Measurements from ENCODE around the gene ARRB1.

DNA sequence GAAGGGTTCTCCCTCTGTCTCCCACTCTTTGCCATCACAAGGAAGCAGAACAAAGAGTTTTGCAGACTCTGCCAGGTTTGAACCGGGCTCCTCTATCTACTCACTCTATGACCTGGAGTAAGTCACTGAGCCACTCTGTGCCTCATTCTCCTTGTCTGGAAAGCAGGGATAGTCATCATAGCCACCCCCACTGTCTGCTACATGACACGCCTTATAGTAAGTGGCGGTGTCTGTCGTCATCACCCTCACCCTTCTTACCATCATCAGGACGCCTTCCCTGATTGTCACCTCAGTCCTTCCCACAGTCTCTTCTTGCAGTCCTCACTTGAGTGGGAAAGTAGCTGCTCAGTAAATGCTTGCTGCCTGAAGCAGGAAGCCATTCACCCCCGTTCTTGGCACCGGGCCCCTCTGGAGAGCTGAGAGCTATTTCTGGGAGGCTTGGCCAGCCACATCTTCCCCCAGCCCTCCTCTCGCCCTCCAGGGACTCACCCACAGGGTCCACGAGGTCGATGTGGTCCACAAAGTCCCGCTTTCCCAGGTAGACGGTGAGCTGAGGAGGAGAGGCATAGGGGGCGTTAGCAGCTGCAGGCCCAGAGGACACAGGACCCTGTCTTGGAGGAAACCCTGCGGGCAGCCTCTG lies 64.5 kb downstream of the ARRB1 start:
- TF ChIP-seq CTCF (IDR thresholded peaks at IDR 0.05 in 8 of 11, conservative IDR thresholded peaks at IDR 0.05 in 3 of 11) (no peak), POLR2AphosphoS5 (IDR thresholded peaks at IDR 0.05) (no peak), POLR2A (IDR thresholded peaks at IDR 0.05) (no peak)

Measured in spleen (tissue), 7 donors.